ENCODE data around the gene CPLX3. TPM values are rescaled to one million over a fixed set of nuclear protein-coding genes. Genes with fewer than 3 reads are reported as not detected.

CPLX3 gene
- total and polyA plus RNA-seq, 7 experiments from 2014 or later: 0.27 to 0.60 TPM; not detected in 5

DNA sequence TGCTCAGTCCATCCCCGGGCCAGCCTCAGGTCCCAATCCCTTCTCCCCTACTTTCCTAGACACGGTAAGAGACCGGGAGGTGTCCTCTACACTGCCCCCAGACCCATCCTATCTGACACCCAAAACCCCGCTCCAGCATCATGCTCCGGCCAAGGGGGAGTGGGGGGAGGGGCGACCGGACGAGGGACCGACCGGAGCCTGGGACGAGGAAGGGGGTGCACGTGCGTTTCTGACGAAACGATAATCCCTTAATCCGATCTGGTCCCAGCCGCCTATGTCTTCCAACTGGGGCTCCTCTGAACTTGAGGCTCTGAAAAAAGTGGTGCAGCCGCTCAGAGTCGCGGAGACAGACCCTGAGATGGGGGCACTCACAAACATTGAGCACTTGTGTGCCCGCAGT lies 494 bp downstream of the CPLX3 start:
- Mint-ChIP-seq H3K9me3 (no peaks in the 10 kb centered on the region), H3K4me1 (peaks cover 0 to 6% (median 0%) of the 10 kb centered on the region in 7 donors), H3K27ac (no peak overlapping the region), H3K4me3 (no peak overlapping the region), H3K36me3 (no peaks in the 10 kb centered on the region), H3K27me3 (peaks cover 21 to 35% (median 24%) of the 10 kb centered on the region in 5 donors)
- H3K27ac ChIP-seq (ENCODE audit: low read depth, low read length): no peak overlapping the region
- H3K36me3 ChIP-seq (ENCODE audit: control insufficient read depth in 2 of 3, insufficient read depth in 3 of 3, low read length in 3 of 3): no peaks in the 10 kb centered on the region
- ChIA-PET CTCF (interaction anchor here (0.6 to 1.6 kb wide), 3 partner anchors 58 to 451 kb away, joined by 3 to 5 read pairs (median 4); no protein-coding TSS in a partner anchor), POLR2A (no interaction called here)
- DNase-seq: no peak
- no peaks in the 10 kb centered on the region for H3K4me1 ChIP-seq (ENCODE audit: control insufficient read depth in 2 of 2, insufficient read depth in 2 of 2, low read length in 2 of 2)
- intact Hi-C loops (cut with micrococcal nuclease): loop anchor here in 1 of 2 donors (1.0 kb wide), 2 partner anchors 46 to 168 kb away; partner anchors contain the start of genes SCAMP2 and SCAMP5
- no peak overlapping the region for H3K4me3 ChIP-seq (ENCODE audit: low read length)
- no peaks in the 10 kb centered on the region for H3K9me3 ChIP-seq (ENCODE audit: control insufficient read depth in 2 of 3, low read length in 3 of 3)
- no peak for ATAC-seq
- H3K27me3 ChIP-seq (ENCODE audit: control insufficient read depth in 2 of 2, insufficient read depth in 2 of 2, low read length in 2 of 2): peaks cover 0 to 12% of the 10 kb centered on the region in 2 donors

DNA sequence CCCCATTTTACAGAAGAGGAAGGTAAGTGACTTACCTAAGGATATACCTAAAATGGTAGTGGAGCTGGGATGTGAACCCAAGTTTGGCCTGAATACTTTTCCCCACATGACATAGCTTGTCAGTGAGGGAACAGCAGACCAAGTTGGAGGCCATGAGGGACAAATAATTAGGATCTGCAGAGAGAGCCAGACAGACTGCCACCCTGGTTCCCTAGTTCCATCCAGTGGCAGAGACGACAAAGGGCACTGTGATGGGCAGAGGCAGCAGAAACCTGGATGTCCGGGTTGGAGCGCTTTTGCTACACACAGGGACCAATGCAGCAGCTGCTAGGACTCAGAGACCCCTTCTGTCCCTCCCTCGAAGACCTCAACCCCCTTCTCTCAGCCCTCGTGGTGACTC lies 1.2 kb downstream of the CPLX3 start:
- Histone ChIP-seq H3K27ac (ENCODE audit: low read depth, low read length) (no peak overlapping the region), H3K4me1 (ENCODE audit: control insufficient read depth in 2 of 2, insufficient read depth in 2 of 2, low read length in 2 of 2) (no peaks in the 10 kb centered on the region), H3K9me3 (ENCODE audit: control insufficient read depth in 2 of 3, low read length in 3 of 3) (no peaks in the 10 kb centered on the region), H3K27me3 (ENCODE audit: control insufficient read depth in 2 of 2, insufficient read depth in 2 of 2, low read length in 2 of 2) (peaks cover 0 to 12% of the 10 kb centered on the region in 2 donors), H3K36me3 (ENCODE audit: control insufficient read depth in 2 of 3, insufficient read depth in 3 of 3, low read length in 3 of 3) (no peaks in the 10 kb centered on the region), H3K4me3 (ENCODE audit: low read length) (no peak overlapping the region)
- Mint-ChIP-seq H3K36me3 (no peaks in the 10 kb centered on the region), H3K27ac (no peak overlapping the region), H3K4me3 (no peak overlapping the region), H3K9me3 (no peaks in the 10 kb centered on the region), H3K4me1 (peaks cover 0 to 6% (median 0%) of the 10 kb centered on the region in 7 donors), H3K27me3 (peaks cover 21 to 35% (median 24%) of the 10 kb centered on the region in 5 donors)
- ChIA-PET POLR2A (no interaction called here), CTCF (interaction anchor here (0.6 to 1.3 kb wide), 2 partner anchors 57 to 127 kb away, joined by 3 to 5 read pairs; no protein-coding TSS in a partner anchor)
- ATAC-seq: no peak
- intact Hi-C loops (cut with micrococcal nuclease): no loop called here
- no peak for DNase-seq

DNA sequence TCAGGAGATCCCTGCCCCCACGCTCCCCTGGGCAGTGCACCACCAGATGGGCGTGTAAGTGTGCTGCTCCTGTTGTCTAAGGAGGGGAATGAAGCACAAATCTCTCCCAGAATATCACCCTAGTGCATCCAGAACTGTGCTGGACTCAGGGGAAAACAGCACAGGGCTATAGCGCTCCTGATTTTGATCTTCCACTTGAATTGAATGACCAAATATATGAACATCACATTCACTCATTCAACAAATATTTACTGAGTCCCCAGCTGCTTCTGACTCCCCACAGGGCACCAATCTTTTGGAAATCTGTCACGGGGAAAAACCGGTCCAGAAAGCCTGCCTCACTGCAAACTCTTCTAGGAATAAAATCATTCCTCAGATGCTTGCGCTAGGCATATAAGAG lies 2.4 kb downstream of the CPLX3 start:
- CTCF ChIA-PET: interaction anchor here (0.6 to 2.1 kb wide), 3 partner anchors 21 to 60 kb away, joined by 3 to 6 read pairs (median 3); no protein-coding TSS in a partner anchor
- no peak for ATAC-seq
- Mint-ChIP-seq H3K27me3 (peaks cover 21 to 35% (median 23%) of the 10 kb centered on the region in 5 donors), H3K4me1 (peaks cover 0 to 6% (median 2%) of the 10 kb centered on the region in 7 donors), H3K36me3 (no peaks in the 10 kb centered on the region), H3K9me3 (no peaks in the 10 kb centered on the region), H3K27ac (no peak overlapping the region), H3K4me3 (no peak overlapping the region)
- Histone ChIP-seq H3K4me1 (ENCODE audit: control insufficient read depth in 2 of 2, insufficient read depth in 2 of 2, low read length in 2 of 2) (no peaks in the 10 kb centered on the region), H3K36me3 (ENCODE audit: control insufficient read depth in 2 of 3, insufficient read depth in 3 of 3, low read length in 3 of 3) (no peaks in the 10 kb centered on the region), H3K9me3 (ENCODE audit: control insufficient read depth in 2 of 3, low read length in 3 of 3) (no peaks in the 10 kb centered on the region), H3K27me3 (ENCODE audit: control insufficient read depth in 2 of 2, insufficient read depth in 2 of 2, low read length in 2 of 2) (peaks cover 0 to 12% of the 10 kb centered on the region in 2 donors), H3K4me3 (ENCODE audit: low read length) (no peak overlapping the region), H3K27ac (ENCODE audit: low read depth, low read length) (no peak overlapping the region)
- DNase-seq: no peak
- intact Hi-C loops (cut with micrococcal nuclease): no loop called here
- POLR2A ChIA-PET: interaction anchor here (1.0 to 1.2 kb wide), 2 partner anchors 13 to 166 kb away, joined by 3 read pairs; partner anchors contain the start of gene SCAMP5

DNA sequence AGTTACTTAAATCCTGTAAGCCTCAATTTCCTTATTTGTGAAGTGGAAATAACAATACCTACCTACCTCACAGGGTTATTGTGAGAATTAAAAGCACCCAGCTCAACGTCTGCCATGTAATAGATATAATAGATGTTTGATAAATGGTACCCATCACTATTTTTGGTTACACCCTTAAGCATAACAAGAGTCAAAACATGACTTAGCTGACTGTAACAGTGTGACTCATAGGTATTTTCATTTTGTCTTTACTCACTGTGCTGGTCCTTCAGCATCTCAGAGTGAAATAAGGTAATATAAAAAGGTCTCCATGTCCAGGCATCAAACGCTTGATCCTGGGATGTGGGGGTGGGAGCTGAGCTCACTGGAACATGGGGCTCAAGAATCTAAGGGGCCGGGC lies 3.1 kb downstream of the CPLX3 start:
- H3K36me3 Mint-ChIP-seq: no peaks in the 10 kb centered on the region
- ATAC-seq: no peak
- H3K4me3 Mint-ChIP-seq: no peak overlapping the region
- no peak overlapping the region for H3K4me3 ChIP-seq (ENCODE audit: low read length)
- CTCF ChIA-PET: interaction anchor here (0.6 to 2.1 kb wide), 3 partner anchors 22 to 60 kb away, joined by 3 to 6 read pairs (median 3); no protein-coding TSS in a partner anchor
- H3K9me3 ChIP-seq (ENCODE audit: control insufficient read depth in 2 of 3, low read length in 3 of 3): no peaks in the 10 kb centered on the region
- no peak for DNase-seq
- H3K9me3 Mint-ChIP-seq: no peaks in the 10 kb centered on the region
- H3K27me3 Mint-ChIP-seq: peaks cover 21 to 35% (median 21%) of the 10 kb centered on the region in 5 donors
- no peaks in the 10 kb centered on the region for H3K4me1 ChIP-seq (ENCODE audit: control insufficient read depth in 2 of 2, insufficient read depth in 2 of 2, low read length in 2 of 2)
- H3K27ac Mint-ChIP-seq: no peak overlapping the region
- H3K27ac ChIP-seq (ENCODE audit: low read depth, low read length): no peak overlapping the region
- no peaks in the 10 kb centered on the region for H3K36me3 ChIP-seq (ENCODE audit: control insufficient read depth in 2 of 3, insufficient read depth in 3 of 3, low read length in 3 of 3)
- intact Hi-C loops (cut with micrococcal nuclease): no loop called here
- peaks cover 0 to 12% of the 10 kb centered on the region in 2 donors for H3K27me3 ChIP-seq (ENCODE audit: control insufficient read depth in 2 of 2, insufficient read depth in 2 of 2, low read length in 2 of 2)
- POLR2A ChIA-PET: interaction anchor here (1.0 to 1.2 kb wide), 2 partner anchors 14 to 165 kb away, joined by 3 read pairs; partner anchors contain the start of gene SCAMP5
- H3K4me1 Mint-ChIP-seq: peaks cover 0 to 6% (median 2%) of the 10 kb centered on the region in 7 donors

DNA sequence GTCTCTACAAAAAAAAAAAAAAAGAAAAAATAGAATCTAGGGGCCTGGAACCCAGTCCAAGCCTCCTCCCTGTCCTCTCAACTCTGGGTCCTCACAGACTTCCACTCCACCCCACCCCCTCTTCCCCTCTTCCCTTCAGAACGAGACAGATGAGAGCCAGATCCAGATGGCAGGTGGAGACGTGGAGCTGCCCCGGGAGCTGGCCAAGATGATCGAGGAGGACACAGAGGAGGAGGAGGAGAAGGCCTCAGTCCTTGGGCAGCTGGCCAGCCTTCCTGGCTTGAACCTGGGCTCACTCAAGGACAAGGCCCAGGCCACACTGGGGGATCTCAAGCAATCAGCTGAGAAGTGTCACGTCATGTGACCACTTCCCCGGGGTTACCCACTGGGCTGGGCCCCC lies 3.6 kb downstream of the CPLX3 start:
- Mint-ChIP-seq H3K9me3 (no peaks in the 10 kb centered on the region), H3K36me3 (peaks cover 0 to under 1% (median 0%) of the 10 kb centered on the region in 5 donors), H3K4me3 (no peak overlapping the region), H3K27me3 (peaks cover 16 to 30% (median 21%) of the 10 kb centered on the region in 5 donors), H3K4me1 (peaks cover 0 to 3% (median 2%) of the 10 kb centered on the region in 7 donors), H3K27ac (no peak overlapping the region)
- H3K9me3 ChIP-seq (ENCODE audit: control insufficient read depth in 2 of 3, low read length in 3 of 3): no peaks in the 10 kb centered on the region
- no peak for DNase-seq
- no peaks in the 10 kb centered on the region for H3K36me3 ChIP-seq (ENCODE audit: control insufficient read depth in 2 of 3, insufficient read depth in 3 of 3, low read length in 3 of 3)
- H3K4me1 ChIP-seq (ENCODE audit: control insufficient read depth in 2 of 2, insufficient read depth in 2 of 2, low read length in 2 of 2): no peaks in the 10 kb centered on the region
- CTCF ChIA-PET: interaction anchor here (2.1 kb wide), 1 partner anchor 61 kb away, joined by 6 read pairs; no protein-coding TSS in a partner anchor
- no peak overlapping the region for H3K4me3 ChIP-seq (ENCODE audit: low read length)
- POLR2A ChIA-PET: interaction anchor here (1.2 kb wide), 1 partner anchor 165 kb away, joined by 3 read pairs; the partner anchor contains the start of gene SCAMP5
- peaks cover 0 to 12% of the 10 kb centered on the region in 2 donors for H3K27me3 ChIP-seq (ENCODE audit: control insufficient read depth in 2 of 2, insufficient read depth in 2 of 2, low read length in 2 of 2)
- intact Hi-C loops (cut with micrococcal nuclease): no loop called here
- no peak overlapping the region for H3K27ac ChIP-seq (ENCODE audit: low read depth, low read length)
- no peak for ATAC-seq

DNA sequence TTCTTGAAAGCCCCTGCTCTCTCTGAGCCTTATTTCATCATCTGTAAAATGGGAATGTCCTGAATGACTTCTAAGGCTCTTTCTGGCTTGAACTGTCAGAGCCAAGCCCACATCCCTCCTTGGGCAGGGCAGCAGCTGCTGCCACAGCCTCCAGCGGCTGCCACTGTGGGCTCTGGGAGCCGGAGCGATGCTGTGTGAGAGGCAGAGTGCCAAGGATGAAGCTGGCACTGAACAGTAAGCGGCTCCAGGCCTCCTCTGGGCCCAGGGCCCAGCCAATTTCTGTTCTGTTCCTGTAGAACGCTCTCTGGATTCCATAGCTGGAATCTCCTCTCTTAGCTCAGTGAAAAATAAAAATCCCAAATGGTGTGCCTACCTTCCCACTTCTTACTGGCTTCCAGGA lies 4.4 kb downstream of the CPLX3 start:
- Histone ChIP-seq H3K27me3 (ENCODE audit: control insufficient read depth in 2 of 2, insufficient read depth in 2 of 2, low read length in 2 of 2) (peaks cover 0 to 12% of the 10 kb centered on the region in 2 donors), H3K4me1 (ENCODE audit: control insufficient read depth in 2 of 2, insufficient read depth in 2 of 2, low read length in 2 of 2) (no peaks in the 10 kb centered on the region), H3K4me3 (ENCODE audit: low read length) (no peak overlapping the region), H3K9me3 (ENCODE audit: control insufficient read depth in 2 of 3, low read length in 3 of 3) (no peaks in the 10 kb centered on the region), H3K36me3 (ENCODE audit: control insufficient read depth in 2 of 3, insufficient read depth in 3 of 3, low read length in 3 of 3) (peaks cover 0 to 1% (median 0%) of the 10 kb centered on the region in 3 experiments), H3K27ac (ENCODE audit: low read depth, low read length) (no peak overlapping the region)
- ChIA-PET POLR2A (interaction anchor here (0.6 kb wide), 1 partner anchor 116 kb away, joined by 4 read pairs; no protein-coding TSS in a partner anchor), CTCF (interaction anchor here (0.6 to 0.8 kb wide), 2 partner anchors 21 to 60 kb away, joined by 3 read pairs; no protein-coding TSS in a partner anchor)
- no peak for ATAC-seq
- Mint-ChIP-seq H3K27ac (no peak overlapping the region), H3K36me3 (peaks cover 0 to 3% (median 0%) of the 10 kb centered on the region in 5 donors), H3K27me3 (peaks cover 15 to 27% (median 21%) of the 10 kb centered on the region in 5 donors), H3K4me1 (peaks cover 0 to 6% (median 4%) of the 10 kb centered on the region in 7 donors), H3K4me3 (no peak overlapping the region), H3K9me3 (no peaks in the 10 kb centered on the region)
- no peak for DNase-seq
- intact Hi-C loops (cut with micrococcal nuclease): no loop called here
